T47D (cell line): ENCODE data around the gene MAP2.

ENCODE experiments used
- DNase-seq, 2 experiments: peaks; one replicate each; pipeline versions ENCODE4 v3.0.0 to v3.0.0-alpha.2; 2011 to 2012; ENCODE audit warnings: low read depth in 1 of 2, low spot score in 1 of 2
- JUND ChIP-seq: IDR thresholded peaks from 2 replicates; pipeline ENCODE4 v1.6.1; 2012; ENCODE audit warnings: low read depth
- in situ Hi-C: cut with HindIII; loops from 2 replicates; pipeline ENCODE4 v1.10.0; 2016; ENCODE audit warnings: low sequenced_read_pairs, low pct_unique_long_range_greater_than_20kb

Gene MAP2

GRCh38 chr2:209638346-209638745, 214.5 kb downstream of the MAP2 start:
- in situ Hi-C loops: no loop called here
- no peak for TF ChIP-seq JUND
- no peak for DNase-seq

- in situ Hi-C loops: no loop called here
- no peak for DNase-seq
- no peak for TF ChIP-seq JUND
Measured at GRCh38 chr2:209640358-209640757, 216.5 kb downstream of the MAP2 start.

DNA sequence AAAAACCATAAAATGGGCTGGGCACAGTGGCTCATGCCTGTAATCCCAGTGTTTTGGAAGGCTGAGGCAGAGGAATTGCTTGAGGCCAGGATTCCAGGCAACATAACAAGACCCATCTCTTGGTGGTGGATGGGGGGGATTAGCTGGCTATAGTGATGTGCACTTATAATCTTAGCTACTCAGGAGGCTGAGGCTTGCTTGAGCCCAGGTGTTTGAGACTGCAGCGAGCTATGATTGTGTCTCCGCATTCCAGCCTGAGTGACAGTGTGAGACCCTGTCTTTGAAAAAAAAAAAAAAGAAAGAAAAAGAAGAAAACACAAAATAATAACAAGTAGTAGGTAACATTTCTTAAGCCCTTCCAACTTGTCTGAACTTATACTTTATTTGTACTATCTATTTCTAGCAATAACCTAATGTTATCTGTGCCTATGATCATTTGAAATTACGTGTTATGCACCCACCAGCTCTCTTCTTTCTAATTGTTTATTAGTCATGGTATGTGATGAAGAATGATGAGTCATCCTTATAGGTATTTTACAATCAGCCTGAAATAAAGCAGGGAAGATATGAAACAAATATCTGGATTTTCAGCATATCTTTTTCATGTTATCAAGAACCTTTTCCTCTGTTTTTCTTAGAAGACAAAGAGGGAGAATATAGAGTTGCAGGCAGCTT, 218.4 kb downstream of the MAP2 start:
- in situ Hi-C loops: no loop called here
- TF ChIP-seq JUND: no peak
- DNase-seq: no peak

DNA sequence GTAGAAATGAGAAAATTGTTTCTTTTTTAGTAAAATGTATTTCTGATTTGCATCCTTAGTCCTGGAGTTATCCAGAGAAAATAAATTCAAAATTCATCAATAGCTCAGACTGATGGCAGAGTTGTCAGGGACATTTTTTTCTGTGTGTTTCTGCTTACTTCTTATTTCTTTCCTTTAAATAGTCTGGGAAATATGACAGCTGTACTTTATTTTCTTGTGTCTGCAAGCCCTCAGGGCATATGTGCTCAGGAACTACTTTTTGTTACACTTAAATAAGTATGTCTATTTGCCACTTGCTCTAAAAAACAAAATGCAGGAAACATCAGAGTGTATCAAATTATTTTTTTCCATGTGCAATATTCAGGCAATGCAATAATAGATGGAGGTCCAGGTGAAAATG, 221.0 kb downstream of the MAP2 start:
- in situ Hi-C loops: no loop called here
- no peak for DNase-seq
- no peak for TF ChIP-seq JUND

DNA sequence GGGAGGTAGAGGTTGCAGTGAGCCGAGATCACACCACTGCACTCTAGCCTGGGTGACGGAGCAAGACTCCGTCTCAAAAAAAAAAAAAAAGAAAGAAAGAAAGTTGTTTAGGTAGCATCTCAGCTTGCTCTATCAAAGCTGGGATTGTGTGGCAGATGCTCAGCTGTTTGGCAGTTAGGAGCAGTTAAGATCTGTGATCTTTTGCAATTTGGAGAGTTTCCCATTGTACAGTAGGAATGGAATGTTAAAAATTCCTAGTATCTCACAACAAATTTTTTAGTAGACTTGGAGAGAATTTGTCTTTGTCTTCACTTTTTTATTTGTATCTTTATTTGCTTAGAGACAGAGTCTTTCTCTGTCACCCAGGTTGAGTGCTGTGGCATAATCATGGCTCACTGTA, 224.9 kb downstream of the MAP2 start:
- no peak for TF ChIP-seq JUND
- in situ Hi-C loops: no loop called here
- DNase-seq: no peak

DNA sequence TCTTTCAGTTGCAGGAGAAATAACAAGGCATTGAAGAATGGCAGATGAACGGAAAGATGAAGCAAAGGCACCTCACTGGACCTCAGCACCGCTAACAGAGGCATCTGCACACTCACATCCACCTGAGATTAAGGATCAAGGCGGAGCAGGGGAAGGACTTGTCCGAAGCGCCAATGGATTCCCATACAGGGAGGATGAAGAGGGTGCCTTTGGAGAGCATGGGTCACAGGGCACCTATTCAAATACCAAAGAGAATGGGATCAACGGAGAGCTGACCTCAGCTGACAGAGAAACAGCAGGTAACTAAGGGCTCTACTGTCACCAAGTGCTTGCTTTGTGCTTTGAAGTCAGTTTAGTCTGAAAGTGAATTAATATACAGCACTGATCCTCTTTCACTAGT, 229.3 kb downstream of the MAP2 start:
- no peak for DNase-seq
- no peak for TF ChIP-seq JUND
- in situ Hi-C loops: no loop called here

- in situ Hi-C loops: no loop called here
- TF ChIP-seq JUND: no peak
- DNase-seq: no peak
Measured at GRCh38 chr2:209661286-209661894, 237.5 kb downstream of the MAP2 start.

GRCh38 chr2:209662021-209662420, 238.2 kb downstream of the MAP2 start:
- no peak for DNase-seq
- in situ Hi-C loops: no loop called here
- TF ChIP-seq JUND: no peak

GRCh38 chr2:209663139-209663538, 239.3 kb downstream of the MAP2 start:
- DNase-seq: no peak
- TF ChIP-seq JUND: no peak
- in situ Hi-C loops: no loop called here

- TF ChIP-seq JUND: no peak
- no peak for DNase-seq
- in situ Hi-C loops: no loop called here
Measured at GRCh38 chr2:209663656-209664055, 239.8 kb downstream of the MAP2 start.

- in situ Hi-C loops: no loop called here
- no peak for DNase-seq
- TF ChIP-seq JUND: no peak
Measured at GRCh38 chr2:209666296-209666695, 242.4 kb downstream of the MAP2 start.

- TF ChIP-seq JUND: no peak
- no peak for DNase-seq
- in situ Hi-C loops: no loop called here
Measured at GRCh38 chr2:209671020-209671680, 247.3 kb downstream of the MAP2 start.

GRCh38 chr2:209673811-209674210, 250.0 kb downstream of the MAP2 start:
- in situ Hi-C loops: no loop called here
- no peak for TF ChIP-seq JUND
- DNase-seq: no peak
